Esophagus muscularis mucosa (tissue), 3 donors: ENCODE measurements around the gene XYLT1.

ENCODE experiments used
- CTCF ChIP-seq, 3 experiments: fragments of 200-600 bp in 2 of 3; fragments of 450-650 bp in 1 of 3; sonication (generic) in 2 of 3; IDR thresholded peaks; one replicate each; pipeline ENCODE4 v1.5.1; 2017 to 2019; ENCODE audit warnings: antibody characterized with exemption in 3 of 3, mild to moderate bottlenecking in 2 of 3, moderate library complexity in 1 of 3
- POLR2A ChIP-seq: fragments of 450-650 bp; IDR thresholded peaks from one replicate; pipeline ENCODE4 v1.6.1; 2017; ENCODE audit warnings: antibody characterized with exemption, moderate library complexity, mild to moderate bottlenecking, low read depth

- TF ChIP-seq CTCF (IDR thresholded peaks at IDR 0.05) (no peak), POLR2A (no peak)
Observed at GRCh38 chr16:17296431-17296830, 174.3 kb downstream of the XYLT1 start.
